Neural progenitor cell (in vitro differentiated cells): ENCODE measurements around the gene ZFAND4.

Experiments used
- EZH2 ChIP-seq: fragments of 200-600 bp; sonication (generic); IDR thresholded peaks from 2 replicates; pipeline ENCODE4 v1.6.1; 2017; ENCODE audit warnings: antibody characterized with exemption, mild to moderate bottlenecking, moderate library complexity
- EZH2phosphoT487 ChIP-seq: fragments of 200-600 bp; sonication (generic); IDR thresholded peaks from 2 replicates; pipeline ENCODE4 v1.6.1; 2017; ENCODE audit warnings: antibody characterized with exemption
- TF ChIP-seq, protein P1 (sequence below): fragments of 200-600 bp; sonication (generic); IDR thresholded peaks from 2 replicates; pipeline ENCODE4 v1.5.1; 2017; ENCODE audit warnings: antibody characterized with exemption, mild to moderate bottlenecking

DNA sequence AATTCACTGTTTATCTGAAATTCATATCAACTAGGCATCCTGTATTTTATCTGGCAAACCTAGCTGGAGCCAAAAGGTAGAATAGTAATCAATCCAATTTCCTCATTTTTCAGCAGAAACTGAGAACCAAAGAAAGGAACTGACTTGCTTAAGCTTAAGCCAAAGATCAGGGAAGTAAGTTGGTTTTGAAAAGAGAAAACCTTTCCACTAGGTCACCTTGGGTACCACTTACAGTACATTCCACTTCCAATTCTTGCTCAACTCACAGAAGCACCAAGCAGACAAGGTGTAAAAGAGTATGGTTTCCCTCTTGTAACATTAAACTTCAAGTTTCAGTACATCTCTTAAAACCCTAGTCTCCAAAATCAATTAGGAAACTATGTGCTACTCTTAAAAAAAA is 79.6 kb downstream of the ZFAND4 start:
- TF ChIP-seq, protein P1, sequence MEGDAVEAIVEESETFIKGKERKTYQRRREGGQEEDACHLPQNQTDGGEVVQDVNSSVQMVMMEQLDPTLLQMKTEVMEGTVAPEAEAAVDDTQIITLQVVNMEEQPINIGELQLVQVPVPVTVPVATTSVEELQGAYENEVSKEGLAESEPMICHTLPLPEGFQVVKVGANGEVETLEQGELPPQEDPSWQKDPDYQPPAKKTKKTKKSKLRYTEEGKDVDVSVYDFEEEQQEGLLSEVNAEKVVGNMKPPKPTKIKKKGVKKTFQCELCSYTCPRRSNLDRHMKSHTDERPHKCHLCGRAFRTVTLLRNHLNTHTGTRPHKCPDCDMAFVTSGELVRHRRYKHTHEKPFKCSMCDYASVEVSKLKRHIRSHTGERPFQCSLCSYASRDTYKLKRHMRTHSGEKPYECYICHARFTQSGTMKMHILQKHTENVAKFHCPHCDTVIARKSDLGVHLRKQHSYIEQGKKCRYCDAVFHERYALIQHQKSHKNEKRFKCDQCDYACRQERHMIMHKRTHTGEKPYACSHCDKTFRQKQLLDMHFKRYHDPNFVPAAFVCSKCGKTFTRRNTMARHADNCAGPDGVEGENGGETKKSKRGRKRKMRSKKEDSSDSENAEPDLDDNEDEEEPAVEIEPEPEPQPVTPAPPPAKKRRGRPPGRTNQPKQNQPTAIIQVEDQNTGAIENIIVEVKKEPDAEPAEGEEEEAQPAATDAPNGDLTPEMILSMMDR: no peak
- TF ChIP-seq EZH2phosphoT487 (no peak), EZH2 (no peak)
